ENCODE measurements around the gene SNRNP40.

Gene SNRNP40

DNA sequence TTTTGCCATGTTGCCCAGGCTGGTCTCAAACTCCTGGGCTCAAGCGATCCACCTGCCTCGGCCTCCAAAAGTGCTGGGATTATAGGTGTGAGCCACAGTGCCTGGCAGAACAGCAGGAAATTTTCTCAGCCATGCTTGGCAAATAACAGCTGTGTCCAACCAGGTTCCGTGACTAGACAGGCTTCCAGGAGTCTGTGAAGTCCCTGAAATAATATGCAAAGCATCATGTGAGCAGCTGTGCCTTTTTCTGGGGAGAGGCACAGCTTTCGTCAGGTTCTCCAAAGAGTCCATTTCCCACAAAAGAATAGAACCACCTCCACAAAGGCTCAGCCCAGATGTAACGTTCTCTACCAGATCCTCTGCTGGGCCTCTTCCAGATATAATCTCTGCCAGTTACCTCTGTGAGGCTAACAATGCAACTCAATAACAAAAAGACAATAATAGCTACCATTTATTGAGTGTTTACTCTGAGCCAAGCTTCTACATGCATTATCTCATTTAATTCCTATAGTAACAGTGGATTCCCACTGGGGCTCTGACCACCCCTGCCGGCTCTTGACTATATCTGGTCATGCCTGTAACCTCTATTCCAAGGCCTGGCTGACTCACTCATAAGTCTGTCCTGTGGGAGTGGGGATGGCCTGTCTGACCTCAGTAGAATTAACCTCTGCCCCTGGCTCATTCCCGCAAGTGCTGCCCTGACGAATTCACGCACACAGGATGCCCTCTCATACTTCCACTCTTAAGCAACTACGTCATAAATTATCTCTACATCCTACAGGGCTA lies 52.9 kb downstream of the SNRNP40 start:
- Histone ChIP-seq H3K9ac (ENCODE audit: low read depth, low read length) (no peak overlapping the region), H3K9me3 (ENCODE audit: insufficient read depth, low read depth, low read length) (no peaks in the 10 kb centered on the region), H3K4me1 (ENCODE audit: insufficient read depth, low read length) (no peaks in the 10 kb centered on the region), H3K27me3 (ENCODE audit: insufficient read depth, low read length) (peaks cover 24% of the 10 kb centered on the region), H3K36me3 (ENCODE audit: insufficient read depth, low read depth, low read length) (no peaks in the 10 kb centered on the region), H3K4me3 (ENCODE audit: low read length) (no peak overlapping the region), H3K27ac (ENCODE audit: low read length) (no peak overlapping the region)

DNA sequence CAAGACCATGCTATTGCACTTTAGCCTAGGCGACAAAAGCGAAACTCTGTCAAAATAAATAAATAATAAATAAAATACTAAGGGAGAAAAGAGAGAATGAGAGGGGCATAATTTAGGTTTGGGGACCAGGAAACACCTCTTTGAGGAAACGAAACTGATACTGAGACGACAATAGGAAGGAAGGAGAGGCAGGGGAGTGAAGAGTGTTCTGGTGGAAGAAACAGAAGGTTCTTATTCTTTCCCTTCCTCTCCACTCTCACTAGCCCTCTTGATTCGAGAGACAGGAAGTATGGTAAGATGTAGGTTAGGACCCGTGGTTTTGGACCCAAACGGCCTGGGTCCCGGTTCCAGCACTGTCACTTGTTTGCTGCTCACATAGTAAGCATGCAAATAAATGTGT lies 55.3 kb downstream of the SNRNP40 start:
- H3K4me3 ChIP-seq (ENCODE audit: low read length): no peak overlapping the region
- H3K36me3 ChIP-seq (ENCODE audit: insufficient read depth, low read depth, low read length): no peaks in the 10 kb centered on the region
- H3K27me3 ChIP-seq (ENCODE audit: insufficient read depth, low read length): peaks cover 36% of the 10 kb centered on the region
- H3K9ac ChIP-seq (ENCODE audit: low read depth, low read length): no peak overlapping the region
- H3K9me3 ChIP-seq (ENCODE audit: insufficient read depth, low read depth, low read length): no peaks in the 10 kb centered on the region
- H3K27ac ChIP-seq (ENCODE audit: low read length): no peak overlapping the region
- no peaks in the 10 kb centered on the region for H3K4me1 ChIP-seq (ENCODE audit: insufficient read depth, low read length)

DNA sequence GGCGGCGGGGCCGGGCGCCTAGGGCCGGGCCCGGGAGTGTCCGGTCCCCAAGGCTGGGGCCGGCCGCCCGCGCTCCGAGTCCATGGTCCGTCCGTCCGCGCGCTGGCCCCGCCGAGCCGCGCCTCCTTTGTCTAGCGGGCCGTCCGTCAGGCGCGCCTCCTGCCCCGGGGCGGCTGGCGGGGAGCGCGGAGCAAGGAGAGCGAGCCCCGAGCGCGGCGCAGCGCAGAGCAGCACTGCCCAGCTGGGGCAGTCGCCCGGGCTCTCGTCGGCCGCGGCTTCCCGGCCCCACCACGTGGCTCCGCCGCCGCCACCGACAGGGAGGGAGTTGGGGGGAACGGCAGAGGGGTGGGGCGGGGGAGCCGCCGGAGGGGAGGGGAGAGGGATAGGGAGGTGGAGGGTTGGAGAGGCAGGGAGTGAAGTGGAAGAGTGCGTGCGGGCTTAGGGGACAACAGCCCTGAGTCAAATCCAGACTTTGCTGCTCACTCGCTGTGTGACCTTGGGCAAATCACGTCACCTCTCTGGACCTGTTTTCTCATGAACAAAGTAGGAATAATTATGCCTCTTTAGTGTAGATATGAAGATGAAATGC lies 56.8 kb downstream of the SNRNP40 start, which contains the start of gene NKAIN1:
Gene NKAIN1 (minus strand): TSS at position 235 of the 589 bp plus-strand sequence. CDS start 340 bp downstream, outside the sequence.
- Histone ChIP-seq H3K4me1 (ENCODE audit: insufficient read depth, low read length) (no peaks in the 10 kb centered on the region), H3K27me3 (ENCODE audit: insufficient read depth, low read length) (peaks cover 38% of the 10 kb centered on the region), H3K36me3 (ENCODE audit: insufficient read depth, low read depth, low read length) (no peaks in the 10 kb centered on the region), H3K4me3 (ENCODE audit: low read length) (peak within 1 kb of the TSS; percentile 85), H3K9me3 (ENCODE audit: insufficient read depth, low read depth, low read length) (no peaks in the 10 kb centered on the region), H3K9ac (ENCODE audit: low read depth, low read length) (peak within 1 kb of the TSS; percentile 84), H3K27ac (ENCODE audit: low read length) (no peak within 1 kb of the TSS)

DNA sequence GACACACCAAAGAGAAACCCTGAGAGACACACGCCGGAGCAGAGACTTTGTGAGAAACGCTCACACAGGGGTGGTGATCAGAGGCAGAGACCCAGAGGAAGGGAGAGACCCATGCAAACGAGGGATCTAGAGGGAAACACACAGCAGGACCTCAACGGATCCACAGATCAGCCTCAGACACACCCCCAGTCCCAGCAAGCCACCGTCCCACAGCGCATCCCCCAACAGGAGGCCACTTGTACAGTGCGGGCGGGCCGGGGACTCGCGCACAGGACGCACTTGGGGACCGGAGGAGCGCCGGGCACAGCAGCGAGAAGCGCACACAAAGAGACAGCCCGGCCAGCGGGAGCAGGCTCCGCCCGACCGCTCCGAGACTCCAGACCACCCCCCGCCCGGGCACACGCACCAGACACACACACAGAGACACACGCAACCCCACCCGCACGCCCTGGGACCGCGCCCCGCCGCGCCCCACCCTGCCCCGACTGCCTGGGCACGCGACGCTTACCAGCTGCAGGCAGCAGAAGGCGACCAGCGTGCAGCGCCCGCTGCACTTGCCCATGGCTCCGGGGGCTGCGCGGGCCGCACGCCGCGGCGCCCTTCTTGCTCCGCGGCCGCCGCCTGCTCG lies 57.5 kb downstream of the SNRNP40 start:
- Histone ChIP-seq H3K9me3 (ENCODE audit: insufficient read depth, low read depth, low read length) (no peaks in the 10 kb centered on the region), H3K9ac (ENCODE audit: low read depth, low read length) (peak overlapping the region; percentile 84), H3K27me3 (ENCODE audit: insufficient read depth, low read length) (peaks cover 38% of the 10 kb centered on the region), H3K4me3 (ENCODE audit: low read length) (peak overlapping the region; percentile 85), H3K36me3 (ENCODE audit: insufficient read depth, low read depth, low read length) (no peaks in the 10 kb centered on the region), H3K27ac (ENCODE audit: low read length) (no peak overlapping the region), H3K4me1 (ENCODE audit: insufficient read depth, low read length) (0 out of 2 replicates have a peak, but pooled peaks cover 4% of the 10 kb centered on the region)

DNA sequence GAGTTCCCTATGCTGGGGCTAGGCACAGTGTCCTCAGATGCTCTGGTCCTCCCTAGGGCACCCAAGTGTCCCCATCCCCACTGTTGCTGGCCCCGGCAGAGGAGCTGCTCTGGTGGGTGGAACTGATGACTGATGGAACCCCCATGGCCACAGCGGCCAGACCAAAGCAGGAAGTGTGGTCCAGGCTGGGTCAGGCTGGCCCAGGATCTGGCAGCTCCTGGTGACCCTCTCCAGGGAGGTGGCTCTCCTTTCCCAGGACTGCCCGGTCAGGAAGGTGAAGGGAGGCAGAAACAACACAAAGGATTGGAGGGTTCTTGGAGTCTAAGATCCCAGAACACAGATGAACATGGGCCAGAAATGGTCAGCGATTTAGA lies 58.0 kb downstream of the SNRNP40 start:
- Histone ChIP-seq H3K4me3 (ENCODE audit: low read length) (peak overlapping the region; percentile 85), H3K9ac (ENCODE audit: low read depth, low read length) (peak overlapping the region; percentile 84), H3K9me3 (ENCODE audit: insufficient read depth, low read depth, low read length) (no peaks in the 10 kb centered on the region), H3K27me3 (ENCODE audit: insufficient read depth, low read length) (peaks cover 38% of the 10 kb centered on the region), H3K27ac (ENCODE audit: low read length) (no peak overlapping the region), H3K4me1 (ENCODE audit: insufficient read depth, low read length) (0 out of 2 replicates have a peak, but pooled peaks cover 4% of the 10 kb centered on the region), H3K36me3 (ENCODE audit: insufficient read depth, low read depth, low read length) (no peaks in the 10 kb centered on the region)

DNA sequence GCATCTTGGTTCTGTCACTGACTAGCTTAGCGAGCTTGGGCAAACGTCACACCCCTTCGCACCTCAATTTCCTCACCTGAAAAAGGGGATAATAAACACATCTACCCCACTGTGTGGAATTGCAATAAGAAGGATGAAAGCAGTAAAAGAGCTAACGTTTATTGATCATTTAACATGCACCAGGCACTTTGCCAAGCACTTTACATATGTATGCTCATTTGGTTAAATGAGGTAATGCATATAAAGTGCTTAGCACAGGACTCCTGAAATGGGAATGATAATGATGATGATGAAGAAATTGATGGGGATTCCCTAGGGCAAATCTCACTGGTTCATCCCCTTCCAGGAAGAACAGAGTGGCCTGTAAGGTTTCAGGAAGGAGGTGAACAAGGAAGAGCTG lies 61.7 kb downstream of the SNRNP40 start:
- Histone ChIP-seq H3K36me3 (ENCODE audit: insufficient read depth, low read depth, low read length) (no peaks in the 10 kb centered on the region), H3K9me3 (ENCODE audit: insufficient read depth, low read depth, low read length) (no peaks in the 10 kb centered on the region), H3K9ac (ENCODE audit: low read depth, low read length) (no peak overlapping the region), H3K27me3 (ENCODE audit: insufficient read depth, low read length) (peaks cover 20% of the 10 kb centered on the region), H3K27ac (ENCODE audit: low read length) (no peak overlapping the region), H3K4me3 (ENCODE audit: low read length) (no peak overlapping the region), H3K4me1 (ENCODE audit: insufficient read depth, low read length) (0 out of 2 replicates have a peak, but pooled peaks cover 4% of the 10 kb centered on the region)

DNA sequence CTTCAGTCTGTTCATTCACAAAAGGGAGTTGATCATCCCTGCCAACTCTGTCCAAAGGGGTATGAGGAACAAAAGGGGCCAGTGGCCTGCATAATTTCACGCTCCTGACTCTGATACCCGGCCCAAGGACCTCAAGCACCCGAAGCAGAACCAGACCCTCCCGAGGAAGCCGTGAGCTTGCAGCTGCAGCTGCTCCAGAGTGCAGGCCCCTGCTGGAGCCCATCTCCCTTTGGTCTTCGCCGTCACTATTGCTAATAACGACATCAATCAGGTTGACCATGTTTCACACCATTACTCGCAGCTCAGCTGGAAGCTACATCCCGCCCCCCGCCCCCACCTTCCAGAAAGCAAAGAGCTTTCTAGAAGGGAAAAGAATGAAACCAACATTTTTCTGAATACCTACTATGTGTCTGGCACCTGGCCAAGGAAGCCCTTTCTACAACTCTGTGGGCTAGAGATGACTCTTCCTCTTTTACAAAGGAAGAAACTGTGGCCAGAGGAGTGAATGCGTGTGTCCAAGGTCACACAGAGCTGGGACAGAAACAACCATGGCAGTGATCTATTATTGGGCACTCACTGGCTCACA lies 62.4 kb downstream of the SNRNP40 start:
- Histone ChIP-seq H3K9ac (ENCODE audit: low read depth, low read length) (no peak overlapping the region), H3K9me3 (ENCODE audit: insufficient read depth, low read depth, low read length) (no peaks in the 10 kb centered on the region), H3K27me3 (ENCODE audit: insufficient read depth, low read length) (peaks cover 19% of the 10 kb centered on the region), H3K4me3 (ENCODE audit: low read length) (no peak overlapping the region), H3K4me1 (ENCODE audit: insufficient read depth, low read length) (0 out of 2 replicates have a peak, but pooled peaks cover 4% of the 10 kb centered on the region), H3K27ac (ENCODE audit: low read length) (no peak overlapping the region), H3K36me3 (ENCODE audit: insufficient read depth, low read depth, low read length) (no peaks in the 10 kb centered on the region)

DNA sequence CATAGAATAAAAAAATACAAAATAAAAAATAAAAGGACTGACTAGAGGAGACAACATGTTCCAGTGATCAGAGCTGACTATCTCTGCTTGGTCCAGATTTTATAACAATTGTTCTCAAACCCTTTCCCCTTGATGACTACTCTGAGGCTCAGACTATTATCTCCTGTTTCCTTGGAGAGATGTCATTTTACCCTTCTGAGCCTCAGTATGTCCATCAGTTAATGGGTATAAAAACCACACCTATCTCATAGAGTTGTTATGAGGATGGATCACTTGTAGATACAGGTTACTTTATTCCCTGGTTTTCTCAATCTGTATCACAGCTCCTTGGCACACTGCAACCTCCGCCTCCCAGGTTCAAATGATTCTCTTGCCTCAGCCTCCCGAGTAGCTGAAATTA lies 63.9 kb downstream of the SNRNP40 start:
- peaks cover 6% of the 10 kb centered on the region; the same call in 1 of the 2 replicates for H3K27me3 ChIP-seq (ENCODE audit: insufficient read depth, low read length)
- no peaks in the 10 kb centered on the region for H3K9me3 ChIP-seq (ENCODE audit: insufficient read depth, low read depth, low read length)
- no peak overlapping the region for H3K4me3 ChIP-seq (ENCODE audit: low read length)
- H3K27ac ChIP-seq (ENCODE audit: low read length): no peak overlapping the region
- H3K9ac ChIP-seq (ENCODE audit: low read depth, low read length): no peak overlapping the region
- H3K4me1 ChIP-seq (ENCODE audit: insufficient read depth, low read length): 0 out of 2 replicates have a peak, but pooled peaks cover 4% of the 10 kb centered on the region
- H3K36me3 ChIP-seq (ENCODE audit: insufficient read depth, low read depth, low read length): no peaks in the 10 kb centered on the region

DNA sequence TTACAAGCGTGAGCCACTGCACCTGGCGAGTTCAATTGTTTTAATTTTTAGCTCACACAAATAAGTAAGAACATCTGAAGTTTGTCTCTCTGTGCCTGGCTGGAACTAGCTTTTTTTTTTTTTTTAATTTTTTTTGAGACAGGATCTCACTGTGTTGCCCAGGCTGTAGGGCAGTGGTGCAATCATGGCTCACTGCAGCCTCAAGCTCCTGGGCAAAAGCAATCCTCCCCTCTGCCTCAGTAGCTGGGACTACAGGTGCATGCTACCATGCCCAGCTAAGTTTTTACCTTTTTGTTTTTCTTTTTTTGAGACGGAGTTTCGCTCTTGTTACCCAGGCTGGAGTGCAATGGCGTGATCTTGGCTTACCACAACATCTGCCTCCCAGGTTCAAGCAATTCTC lies 64.8 kb downstream of the SNRNP40 start:
- Histone ChIP-seq H3K27me3 (ENCODE audit: insufficient read depth, low read length) (peaks cover 6% of the 10 kb centered on the region; the same call in 1 of the 2 replicates), H3K9ac (ENCODE audit: low read depth, low read length) (no peak overlapping the region), H3K27ac (ENCODE audit: low read length) (no peak overlapping the region), H3K4me3 (ENCODE audit: low read length) (no peak overlapping the region), H3K4me1 (ENCODE audit: insufficient read depth, low read length) (0 out of 2 replicates have a peak, but pooled peaks cover 4% of the 10 kb centered on the region), H3K9me3 (ENCODE audit: insufficient read depth, low read depth, low read length) (no peaks in the 10 kb centered on the region), H3K36me3 (ENCODE audit: insufficient read depth, low read depth, low read length) (no peaks in the 10 kb centered on the region)

DNA sequence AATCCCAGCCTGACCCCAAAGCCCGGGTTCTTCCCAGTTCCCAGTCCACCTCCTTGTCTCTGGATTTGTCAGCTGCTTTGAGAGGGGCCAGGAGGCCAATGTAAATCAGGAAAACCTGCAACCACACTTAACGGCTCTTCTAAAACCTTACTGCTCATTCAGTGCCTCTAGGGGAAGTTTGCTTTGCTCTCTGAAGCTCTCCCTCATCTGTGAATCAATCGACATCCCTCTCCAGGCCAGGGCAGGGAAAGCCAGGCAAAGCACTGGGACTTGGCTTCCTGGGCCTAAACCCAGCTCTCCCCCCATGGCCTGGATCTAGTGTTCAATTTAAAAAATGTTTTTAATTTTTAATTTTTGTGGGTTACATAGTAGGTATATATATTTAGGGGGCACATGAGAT lies 66.2 kb downstream of the SNRNP40 start:
- H3K9me3 ChIP-seq (ENCODE audit: insufficient read depth, low read depth, low read length): no peaks in the 10 kb centered on the region
- H3K36me3 ChIP-seq (ENCODE audit: insufficient read depth, low read depth, low read length): no peaks in the 10 kb centered on the region
- no peaks in the 10 kb centered on the region for H3K27me3 ChIP-seq (ENCODE audit: insufficient read depth, low read length)
- no peak overlapping the region for H3K9ac ChIP-seq (ENCODE audit: low read depth, low read length)
- 0 out of 2 replicates have a peak, but pooled peaks cover 4% of the 10 kb centered on the region for H3K4me1 ChIP-seq (ENCODE audit: insufficient read depth, low read length)
- H3K27ac ChIP-seq (ENCODE audit: low read length): no peak overlapping the region
- H3K4me3 ChIP-seq (ENCODE audit: low read length): no peak overlapping the region

DNA sequence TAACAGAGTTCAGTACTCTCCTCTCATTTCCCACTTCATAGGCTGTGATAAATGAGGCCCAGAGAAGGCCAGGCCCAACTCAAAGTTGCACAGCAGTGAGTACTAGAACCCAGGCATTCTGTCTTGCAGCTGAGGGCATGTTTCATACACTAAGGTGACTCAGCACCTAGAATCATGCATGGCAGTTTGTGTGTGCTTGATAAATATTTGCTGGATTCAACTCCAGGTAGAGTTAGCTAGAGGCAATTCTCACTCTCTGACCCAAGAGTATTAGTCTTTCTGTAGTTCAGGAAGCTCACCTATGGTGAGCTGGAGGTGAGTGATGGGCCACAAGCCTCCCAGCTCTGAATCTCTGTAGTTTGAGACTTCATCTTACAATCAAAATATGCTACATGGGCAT lies 67.6 kb downstream of the SNRNP40 start:
- no peaks in the 10 kb centered on the region for H3K27me3 ChIP-seq (ENCODE audit: insufficient read depth, low read length)
- no peaks in the 10 kb centered on the region for H3K9me3 ChIP-seq (ENCODE audit: insufficient read depth, low read depth, low read length)
- no peaks in the 10 kb centered on the region for H3K36me3 ChIP-seq (ENCODE audit: insufficient read depth, low read depth, low read length)
- no peak overlapping the region for H3K4me3 ChIP-seq (ENCODE audit: low read length)
- H3K4me1 ChIP-seq (ENCODE audit: insufficient read depth, low read length): no peaks in the 10 kb centered on the region
- H3K9ac ChIP-seq (ENCODE audit: low read depth, low read length): no peak overlapping the region
- no peak overlapping the region for H3K27ac ChIP-seq (ENCODE audit: low read length)

Measured in iPS-20b (cell line).